GM18873 (cell line): Measurements from ENCODE around the gene SSC5D.

Experiments
- ATAC-seq: cut with Tn5 transposase; IDR thresholded peaks from one replicate; pipeline ENCODE4 v1.9.1; 2021; ENCODE audit warnings: mild to moderate bottlenecking, moderate library complexity, moderate number of reproducible peaks; ENCODE audit not compliant: unreplicated experiment, low FRiP score

SSC5D gene

DNA sequence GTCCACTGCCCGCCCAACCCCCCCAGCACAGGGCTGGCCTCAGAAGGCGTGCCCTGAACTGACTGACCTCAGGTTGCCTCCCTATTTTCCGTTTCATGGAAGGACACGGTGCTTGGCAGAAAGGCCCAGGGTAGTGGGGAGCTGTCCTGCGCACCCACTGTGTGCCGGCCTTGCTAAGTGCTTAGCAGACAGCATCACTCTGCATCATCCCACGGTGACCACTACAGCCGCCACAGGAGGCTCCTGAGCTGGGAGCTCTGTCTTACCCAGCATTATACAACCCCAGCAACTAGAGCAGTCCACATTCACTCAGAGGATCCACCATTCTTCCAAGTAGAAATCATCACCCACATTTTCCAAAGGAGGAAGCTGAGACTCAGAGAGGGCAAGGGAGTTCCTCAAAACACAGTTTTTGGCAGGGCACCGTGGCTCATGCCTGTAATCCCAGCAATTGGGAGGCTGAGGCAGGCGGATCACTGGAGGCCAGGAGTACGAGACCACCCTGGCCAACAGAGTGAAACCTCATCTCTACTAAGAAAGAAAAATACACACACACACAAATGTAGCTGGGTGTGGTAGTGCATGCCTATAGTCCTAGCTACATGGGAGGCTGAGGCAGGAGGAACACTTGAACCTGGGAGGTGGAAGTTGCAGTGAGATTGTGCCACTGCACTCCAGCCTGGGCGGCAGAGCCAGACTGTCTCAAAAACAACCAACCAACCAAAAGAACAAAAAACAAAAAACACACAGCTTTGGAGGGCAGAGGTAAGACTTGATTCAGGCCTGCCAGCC lies 47.1 kb downstream of the SSC5D start:
- ATAC-seq = no peak

DNA sequence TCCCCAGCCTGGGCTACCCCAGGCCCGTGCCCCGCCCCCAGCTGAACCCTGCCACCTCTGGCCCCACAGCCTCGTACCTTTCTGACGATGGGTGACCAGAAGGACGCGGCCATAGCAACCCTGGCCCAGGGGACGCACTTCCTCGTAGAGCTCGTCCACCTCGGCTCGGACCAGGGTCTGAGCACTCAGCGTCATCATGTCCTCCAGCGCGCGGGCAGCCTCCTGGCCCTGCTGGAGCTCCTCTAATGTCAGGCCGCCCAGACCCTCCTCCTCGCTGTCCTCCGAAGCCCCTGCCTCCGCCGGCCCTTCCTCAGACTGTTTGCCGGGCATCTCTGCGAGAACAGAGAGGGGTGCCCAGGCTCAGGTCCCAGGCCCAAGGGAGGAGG lies 47.7 kb downstream of the SSC5D start:
- ATAC-seq = no peak

DNA sequence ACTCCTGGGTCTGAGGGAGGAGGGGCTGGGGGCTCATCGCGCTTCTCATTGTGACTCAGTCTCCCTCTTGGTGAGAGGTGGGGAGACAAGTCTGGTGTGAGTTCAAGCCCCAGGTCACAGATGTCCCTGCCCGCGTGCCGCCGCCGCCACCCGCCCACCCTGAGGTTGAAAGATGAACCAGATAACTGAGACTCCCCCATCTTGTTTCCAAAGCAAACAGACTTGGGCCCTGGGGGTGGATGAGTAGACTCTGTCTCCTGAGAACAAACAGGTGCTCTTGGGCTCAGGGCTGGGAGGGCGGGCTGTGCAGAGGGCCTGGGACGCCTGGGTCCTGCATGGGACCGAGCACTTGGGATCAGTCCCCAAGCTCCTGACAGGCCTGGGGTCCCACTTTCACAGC lies 48.1 kb downstream of the SSC5D start:
- no peak for ATAC-seq

DNA sequence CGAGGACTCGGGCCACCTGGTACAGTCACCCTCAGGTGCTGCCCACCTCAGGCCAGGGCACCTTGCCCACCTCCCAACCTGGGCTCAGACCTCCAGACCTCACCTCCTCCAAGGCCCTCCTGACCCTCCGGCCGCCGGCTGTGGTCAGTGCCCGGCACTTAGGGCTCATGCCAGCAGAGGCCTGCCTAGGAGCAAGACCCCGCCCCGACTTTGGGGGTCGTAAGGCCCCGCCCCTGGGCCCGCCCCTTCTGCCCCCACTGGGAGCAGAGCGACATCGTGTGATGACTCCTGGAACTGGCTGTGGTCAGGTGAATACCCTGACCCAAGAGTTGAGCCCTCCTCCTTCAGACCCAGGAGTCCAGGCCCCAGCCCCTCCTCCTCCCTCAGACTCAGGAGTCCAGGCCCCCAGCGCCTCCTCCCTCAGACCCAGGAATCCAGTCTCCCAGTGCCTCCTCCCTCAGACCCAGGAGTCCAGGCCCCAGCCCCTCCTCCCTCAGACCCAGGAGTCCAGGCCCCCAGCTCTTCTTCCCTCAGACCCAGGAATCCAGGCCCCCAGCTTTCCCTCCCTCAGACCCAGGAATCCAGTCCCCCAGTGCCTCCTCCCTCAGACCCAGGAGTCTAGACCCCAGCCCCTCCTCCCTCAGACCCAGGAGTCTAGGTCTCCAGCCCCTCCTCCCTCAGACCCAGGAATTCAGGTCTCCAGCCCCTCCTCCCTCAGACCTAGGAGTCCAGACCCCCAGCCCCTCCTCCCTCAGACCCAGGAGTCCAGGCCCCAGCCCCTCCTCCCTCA lies 48.9 kb downstream of the SSC5D start, which contains the start of gene SBK2:
Gene SBK2 (minus strand): TSS at position 183 of the 790 bp plus-strand sequence. CDS start 839 bp downstream, outside the sequence.
- ATAC-seq = no peak

DNA sequence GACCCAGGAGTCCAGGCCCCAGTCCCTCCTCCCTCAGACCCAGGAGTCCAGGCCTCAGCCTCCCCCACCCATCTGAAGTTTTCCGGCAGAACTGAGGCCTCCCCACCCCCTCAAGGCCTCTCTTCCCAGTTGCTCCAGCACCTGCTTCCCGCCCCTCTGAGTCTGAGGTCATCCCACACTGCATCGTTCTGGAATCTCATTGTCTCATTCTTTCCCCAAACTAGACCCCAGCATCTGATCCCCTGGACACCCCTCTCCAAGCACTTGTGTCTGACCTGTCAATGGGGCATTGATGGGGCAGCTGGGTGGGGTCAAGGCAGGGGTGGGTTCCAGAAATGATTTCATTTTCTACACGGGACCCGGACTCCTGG lies 49.5 kb downstream of the SSC5D start:
- no peak for ATAC-seq

DNA sequence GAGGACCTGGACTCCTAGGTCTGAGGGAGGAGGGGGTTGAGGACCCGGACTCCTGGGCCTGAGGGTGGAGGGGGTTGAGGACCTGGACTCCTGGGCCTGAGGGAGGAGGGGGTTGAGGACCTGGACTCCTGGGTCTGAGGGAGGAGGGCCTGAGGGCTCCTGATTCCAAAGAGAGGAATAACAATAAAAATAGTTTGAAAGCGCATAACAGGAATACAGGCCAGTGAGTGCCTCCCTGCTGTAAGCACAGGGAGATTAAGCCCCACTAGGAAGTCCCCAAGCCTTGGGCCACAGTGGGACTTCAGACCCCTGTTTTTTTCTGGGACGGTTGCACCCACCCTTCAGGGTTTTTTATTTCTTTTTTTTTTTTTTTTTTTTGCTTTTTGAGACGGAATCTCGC lies 49.9 kb downstream of the SSC5D start:
- ATAC-seq = no peak

DNA sequence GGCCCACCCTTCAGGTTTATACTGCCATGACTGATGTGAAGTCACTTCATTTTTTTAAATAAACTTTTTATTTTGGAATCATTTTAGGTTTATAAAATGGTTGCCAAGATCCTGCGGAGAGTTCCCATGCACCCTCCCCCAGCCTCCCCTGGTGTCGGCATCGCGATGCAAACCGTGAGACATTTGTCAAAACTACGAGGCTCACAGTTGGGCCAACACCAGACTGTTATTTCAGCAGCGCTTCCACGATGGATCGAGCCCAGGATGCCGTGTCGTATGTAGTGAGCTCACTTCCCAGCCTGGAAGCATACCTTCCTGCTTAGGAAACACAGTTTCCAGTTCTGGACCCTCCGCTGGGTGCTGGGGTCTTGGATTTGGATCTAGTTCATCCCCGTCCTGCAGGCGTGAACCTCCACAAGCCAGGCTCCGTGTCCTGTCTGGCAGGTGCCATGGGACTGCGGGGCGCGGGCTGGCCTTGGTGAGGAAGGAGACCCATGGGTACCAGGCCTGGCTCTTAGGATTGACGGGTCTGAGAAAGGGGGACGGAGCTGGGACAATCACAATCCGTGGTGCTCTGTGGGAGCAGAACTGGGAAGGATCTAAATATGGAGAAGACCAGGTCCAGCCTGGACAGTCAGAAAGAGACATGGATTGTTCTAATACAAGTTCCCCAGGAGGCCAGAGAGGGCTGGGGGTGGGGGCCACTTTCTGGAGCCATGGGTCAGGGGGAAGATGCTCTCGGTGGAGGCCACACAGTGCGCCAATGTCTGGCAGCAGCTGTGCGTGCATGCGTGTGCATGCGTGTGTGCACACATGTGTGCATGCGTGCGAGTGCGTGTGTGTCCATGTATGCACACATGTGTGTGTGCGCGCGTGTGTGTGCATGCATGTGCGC lies 51.1 kb downstream of the SSC5D start:
- no peak for ATAC-seq

DNA sequence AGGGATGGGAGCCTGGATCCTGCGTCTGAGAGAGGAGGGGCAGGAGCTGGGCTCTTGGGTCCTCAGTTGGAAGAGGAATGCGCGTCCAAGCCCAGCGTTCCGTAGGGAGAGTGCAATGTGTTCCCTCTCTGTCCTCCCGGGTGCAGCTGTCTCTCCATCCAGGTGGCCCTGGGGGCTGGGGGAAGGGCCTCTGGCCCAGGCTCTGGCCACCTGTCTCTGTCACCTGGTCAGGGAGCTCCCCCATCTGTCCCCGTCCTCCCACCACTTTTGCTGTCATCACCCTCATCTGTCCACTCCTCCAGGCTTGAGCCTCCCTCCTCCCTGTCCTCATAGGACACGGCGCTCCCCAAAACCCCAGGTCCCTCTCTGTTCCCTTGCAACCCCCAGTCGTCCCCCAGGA lies 52.4 kb downstream of the SSC5D start:
- no peak for ATAC-seq

DNA sequence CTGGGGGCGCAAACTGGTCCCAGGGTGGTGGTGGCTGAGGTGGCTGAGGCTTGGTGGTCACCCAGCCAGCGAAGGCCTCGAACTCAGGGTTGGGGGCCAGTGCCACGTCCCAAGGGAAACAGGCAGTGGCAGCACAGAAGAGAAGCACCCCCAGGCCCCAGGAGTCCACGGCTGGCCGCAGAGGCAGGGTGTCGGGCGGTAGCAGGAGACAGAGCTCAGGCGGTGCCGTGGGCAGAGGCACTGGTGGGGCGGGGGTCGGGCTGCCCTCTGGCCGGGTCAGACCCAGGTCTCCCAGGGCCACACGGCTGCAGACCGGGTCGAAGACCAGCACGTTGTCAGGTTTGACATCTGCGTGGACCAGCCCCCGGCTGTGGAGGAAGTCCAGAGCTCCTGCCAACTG lies 52.9 kb downstream of the SSC5D start:
- no peak for ATAC-seq

DNA sequence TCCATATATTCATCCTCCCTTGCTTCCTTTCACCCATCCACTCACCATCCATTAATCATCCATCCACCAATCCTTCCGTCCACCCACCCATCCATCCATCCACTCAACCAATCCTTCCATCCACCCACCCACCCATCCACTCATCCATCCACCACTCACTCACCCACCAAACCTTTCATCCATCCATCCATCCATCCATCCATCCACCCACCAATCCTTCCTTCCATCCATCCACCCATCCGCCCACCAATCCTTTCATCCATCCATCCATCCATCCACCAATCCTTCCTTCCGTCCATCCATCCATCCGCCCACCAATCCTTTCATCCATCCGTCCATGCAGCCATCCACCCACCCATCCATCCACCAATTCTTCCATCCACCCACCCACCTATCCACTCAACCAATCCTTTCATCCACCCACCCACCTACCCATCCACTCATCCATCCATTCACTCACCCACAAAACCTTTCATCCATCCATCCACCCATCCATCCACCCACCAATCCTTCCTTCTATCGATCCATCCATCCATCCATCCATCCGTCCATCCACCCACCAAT lies 54.1 kb downstream of the SSC5D start:
- no peak for ATAC-seq

DNA sequence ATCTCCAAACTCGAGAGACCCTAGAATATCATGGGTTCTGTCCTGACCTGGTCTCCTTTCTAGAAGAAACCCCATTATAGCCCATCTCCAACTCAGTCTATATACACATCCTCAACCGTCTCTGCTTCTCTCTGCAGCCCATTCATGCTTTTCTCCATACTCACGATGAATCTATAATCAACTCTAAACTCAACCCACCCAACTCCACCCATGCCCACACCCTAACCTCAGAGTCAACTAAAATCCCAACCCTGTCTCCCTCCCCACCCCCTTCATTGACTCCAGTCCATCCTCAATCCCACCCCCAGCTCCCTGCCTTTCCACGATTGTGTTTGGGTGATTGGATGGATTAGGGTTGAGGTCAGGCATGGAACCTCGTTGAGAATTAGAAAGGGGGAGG lies 55.3 kb downstream of the SSC5D start:
- no peak for ATAC-seq

DNA sequence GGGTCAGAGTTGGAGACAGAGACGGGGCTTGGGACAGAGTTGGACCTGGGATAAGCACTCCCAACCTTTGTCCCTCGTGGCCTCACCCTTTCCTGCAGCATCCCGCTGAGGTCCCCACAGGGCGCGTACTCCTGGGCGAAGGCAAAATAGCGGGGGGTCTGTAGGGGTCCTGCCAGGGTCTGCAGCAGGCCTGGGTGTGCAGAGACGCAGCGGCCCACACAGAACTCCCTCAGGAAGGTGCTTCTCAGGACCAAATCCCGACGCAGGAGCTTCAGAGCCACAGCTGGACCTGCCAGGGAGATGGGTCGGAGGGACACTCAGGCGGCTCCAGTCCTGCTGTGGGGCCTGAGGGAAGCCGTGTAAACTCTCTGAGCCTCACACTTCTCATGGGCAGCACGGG lies 55.8 kb downstream of the SSC5D start:
- no peak for ATAC-seq

DNA sequence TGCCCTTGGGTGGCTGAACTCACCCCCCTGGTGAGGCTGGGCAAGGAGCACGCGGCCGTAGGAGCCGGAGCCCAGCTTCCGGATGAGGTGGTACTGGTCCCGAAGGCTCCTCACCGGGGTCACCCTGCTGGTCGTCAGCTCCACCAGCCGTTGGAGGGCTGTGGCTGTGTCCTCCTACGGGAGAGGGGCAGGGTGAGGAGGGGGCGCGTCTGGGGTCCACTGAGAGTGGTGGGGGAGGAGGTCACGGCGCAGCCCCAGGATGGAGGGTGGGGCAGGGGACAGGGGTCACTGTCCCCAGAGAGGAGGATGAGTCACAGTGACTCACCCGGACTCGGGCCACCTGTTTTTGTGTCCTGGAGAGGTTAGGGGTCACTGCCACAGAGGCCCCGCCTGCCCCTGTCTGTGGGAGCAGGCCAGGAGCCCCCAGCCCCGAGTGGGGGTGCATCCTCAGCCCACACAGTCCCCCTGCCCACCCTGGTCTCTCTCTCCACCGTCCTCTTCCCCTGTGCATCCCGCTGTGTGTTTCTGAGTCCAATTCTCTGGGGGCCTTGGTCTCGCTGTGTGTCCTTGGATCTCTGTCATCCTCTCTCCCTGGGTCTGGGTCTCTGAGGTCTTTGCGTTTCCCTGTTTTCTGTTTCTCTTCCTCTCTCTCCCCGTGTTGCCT lies 56.7 kb downstream of the SSC5D start:
- ATAC-seq = no peak

DNA sequence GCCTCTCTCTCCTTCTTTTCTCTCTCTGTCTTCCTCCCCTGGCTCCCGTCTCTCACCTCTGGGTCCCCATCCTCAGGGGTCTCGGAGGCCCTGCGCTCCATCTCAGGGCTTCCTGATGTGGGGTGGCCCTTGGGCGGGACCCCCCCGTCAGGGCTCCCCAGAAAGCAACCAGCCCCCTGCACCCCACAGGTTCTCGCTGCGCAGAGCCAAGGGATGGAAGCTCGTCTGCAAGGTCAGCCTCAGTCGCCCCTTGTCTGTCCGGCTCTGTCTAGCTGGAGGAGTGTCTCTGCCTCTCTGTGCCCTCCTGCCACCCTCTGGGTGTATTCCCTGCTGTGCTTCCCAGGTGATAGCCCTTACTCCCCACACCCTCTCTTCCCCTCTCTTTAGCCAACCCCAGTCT lies 57.2 kb downstream of the SSC5D start, which contains the start of gene SBK3:
Gene SBK3 (minus strand): TSS at position 101 of the 400 bp plus-strand sequence. CDS start 0 bp downstream, at position 101.
- ATAC-seq = no peak

DNA sequence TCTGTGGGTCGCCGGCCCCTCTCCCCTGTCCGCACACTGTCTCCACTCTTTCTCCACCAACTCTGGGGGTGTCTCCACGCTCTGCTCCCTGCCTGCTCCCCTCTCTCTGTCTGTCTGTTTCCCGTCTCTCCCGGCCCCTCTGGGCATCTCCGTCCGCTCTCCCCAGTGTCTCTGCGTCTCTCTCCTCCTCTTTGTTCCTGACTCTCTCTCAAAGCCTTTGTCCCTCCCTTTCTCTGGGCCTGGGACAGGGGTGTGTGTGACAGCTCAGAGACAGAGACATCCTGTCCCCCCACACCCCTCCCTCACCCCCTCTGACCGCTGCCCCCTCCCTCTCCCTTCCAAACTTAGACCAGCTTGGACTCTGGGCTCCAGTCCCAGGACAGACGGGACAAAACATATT lies 57.8 kb downstream of the SSC5D start:
- ATAC-seq = no peak

DNA sequence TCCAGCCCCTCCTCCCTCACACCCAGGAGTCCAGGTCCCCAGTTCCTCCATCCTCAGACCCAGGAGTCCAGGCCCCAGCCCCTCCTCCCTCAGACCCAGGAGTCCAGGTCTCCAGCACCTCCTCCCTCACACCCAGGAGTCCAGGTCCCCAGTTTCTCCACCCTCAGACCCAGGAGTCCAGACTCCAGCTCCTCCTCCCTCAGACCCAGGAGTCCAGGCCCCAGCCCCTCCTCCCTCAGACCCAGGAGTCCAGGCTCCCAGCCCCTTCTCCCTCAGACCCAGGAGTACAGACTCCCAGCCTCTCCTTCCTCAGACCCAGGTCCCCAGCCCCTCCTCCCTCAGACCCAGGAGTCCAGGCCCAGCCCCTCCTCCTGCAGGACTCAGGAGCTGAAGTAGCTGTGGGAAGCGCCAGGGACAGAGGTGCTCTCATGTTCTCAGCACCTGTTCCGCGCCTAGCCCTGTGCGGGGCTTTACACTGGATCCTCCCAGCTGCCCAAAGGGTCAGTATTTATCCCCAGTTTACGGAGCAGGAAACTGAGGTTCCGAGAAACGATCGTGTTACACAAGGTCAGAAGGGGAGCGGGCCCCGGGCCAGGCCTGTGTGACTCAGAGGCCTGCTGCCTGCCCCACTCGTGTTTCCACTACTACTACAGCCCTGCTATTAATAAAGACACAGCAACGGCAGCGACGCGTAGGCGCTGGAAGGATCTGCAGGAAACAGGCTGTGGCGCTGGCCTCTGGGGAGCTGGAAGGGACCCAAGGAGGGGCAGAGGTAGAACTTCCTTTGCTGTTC lies 58.8 kb downstream of the SSC5D start:
- ATAC-seq = no peak

DNA sequence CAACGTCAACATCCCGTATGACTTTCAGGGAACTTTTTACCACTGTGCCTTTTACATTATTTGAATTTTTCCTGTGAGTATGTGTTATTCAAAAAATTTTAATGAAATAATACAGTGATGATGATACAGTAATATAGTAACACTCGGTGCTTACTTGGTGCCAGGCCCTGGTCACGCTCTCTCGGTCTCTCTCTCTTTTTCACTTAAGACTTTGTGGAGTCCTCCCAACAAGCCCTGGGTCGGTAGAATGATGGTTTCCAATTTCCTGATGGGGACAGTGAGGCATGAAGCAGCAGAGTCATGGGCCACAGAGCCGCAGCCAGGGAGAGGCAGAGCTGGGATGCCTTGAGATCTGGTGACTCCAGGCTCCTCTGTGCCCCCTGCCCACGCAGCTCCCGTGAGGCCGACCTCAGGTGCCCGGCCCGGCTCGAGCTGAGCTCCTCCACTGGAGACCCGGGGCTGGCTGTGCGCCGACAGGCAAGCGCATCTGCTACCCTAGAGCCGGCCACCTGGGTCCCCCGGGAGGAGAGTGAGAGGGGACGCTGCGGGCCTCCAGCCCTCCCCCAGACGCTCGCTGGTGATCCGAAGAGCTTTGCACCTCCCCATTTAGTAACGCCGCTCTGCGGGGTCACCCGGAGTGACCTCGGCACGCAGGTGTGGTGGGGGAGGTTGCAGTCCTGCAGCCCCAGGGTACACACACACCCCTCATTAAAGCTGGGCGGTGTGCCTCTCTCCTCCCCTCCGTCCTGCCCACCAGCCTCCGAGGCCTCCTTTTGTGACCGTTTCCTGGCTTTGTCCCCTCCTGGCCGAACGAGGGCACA lies 61.5 kb downstream of the SSC5D start:
- ATAC-seq = no peak

DNA sequence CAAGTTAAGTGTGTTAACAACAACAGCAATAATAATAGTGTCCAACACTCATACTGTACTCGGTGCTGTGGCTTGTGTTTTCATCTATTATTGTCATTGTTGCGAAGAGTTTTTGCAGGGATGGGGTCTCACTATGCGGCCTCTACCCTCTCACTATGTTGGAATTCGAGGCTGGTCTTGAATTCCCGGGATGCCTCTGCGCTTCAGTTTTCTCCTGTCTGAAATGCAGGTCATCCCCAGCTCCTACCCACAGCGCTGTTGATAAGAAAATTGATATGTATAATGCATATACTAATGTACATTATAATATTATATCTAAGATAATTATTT lies 62.0 kb downstream of the SSC5D start:
- ATAC-seq = no peak
